ENCODE results near the gene CYLD. TPM values are rescaled to one million over a fixed set of nuclear protein-coding genes. Genes with fewer than 3 reads are reported as not detected.

CYLD gene
- 100 to 1,000 TPM; 235 to 254 TPM for total RNA-seq

- peaks cover 39% of the 10 kb centered on the region for H3K4me1 Mint-ChIP-seq
- ChIA-PET CTCF (interaction anchor here (0.8 to 10.3 kb wide), 13 partner anchors 22 to 717 kb away, joined by 3 to 240 read pairs (median 6); partner anchors contain the start of genes CNEP1R1 and SNX20), POLR2A (interaction anchor here (0.7 to 9.4 kb wide), 21 partner anchors 9 to 717 kb away, joined by 3 to 180 read pairs (median 5); partner anchors contain the start of genes CNEP1R1 and SNX20)
- H3K4me3 Mint-ChIP-seq, result peak within 1 kb of the TSS; percentile 94
- DNase-seq, result peak; percentile 100
- H3K9me3 Mint-ChIP-seq, result no peaks in the 10 kb centered on the region
- no peaks in the 10 kb centered on the region for H3K27me3 Mint-ChIP-seq
- H3K27ac Mint-ChIP-seq, result peak within 1 kb of the TSS; percentile 94
- H3K36me3 Mint-ChIP-seq (ENCODE audit: low read depth), result peaks cover 42% of the 10 kb centered on the region
Observed at GRCh38 chr16:50741781-50742575, at the start of gene CYLD. CYLD (plus strand) TSS chr16:50742086; CDS start chr16:50749699, 7,613 bp downstream.

- ChIA-PET POLR2A (no interaction called here), CTCF (no interaction called here)
- H3K9me3 Mint-ChIP-seq, result no peaks in the 10 kb centered on the region
- DNase-seq, result no peak
- H3K4me1 Mint-ChIP-seq, result peaks cover 54% of the 10 kb centered on the region
- H3K4me3 Mint-ChIP-seq, result peak overlapping the region; percentile 68
- H3K36me3 Mint-ChIP-seq (ENCODE audit: low read depth), result peaks cover 18% of the 10 kb centered on the region
- H3K27ac Mint-ChIP-seq, result peak overlapping the region; percentile 8
- peaks cover 7% of the 10 kb centered on the region for H3K27me3 Mint-ChIP-seq
Observed at GRCh38 chr16:50692644-50692998, 49.3 kb upstream of the CYLD start.

- Mint-ChIP-seq H3K4me1 (peaks cover 59% of the 10 kb centered on the region), H3K4me3 (peak within 1 kb of the TSS; percentile 87), H3K27me3 (peaks cover 7% of the 10 kb centered on the region), H3K27ac (peak within 1 kb of the TSS; percentile 65), H3K9me3 (no peaks in the 10 kb centered on the region), H3K36me3 (ENCODE audit: low read depth) (peaks cover 23% of the 10 kb centered on the region)
- ChIA-PET POLR2A (interaction anchor here (6.8 to 8.1 kb wide), 2 partner anchors 9 to 51 kb away, joined by 93 to 164 read pairs; partner anchors contain the start of genes CYLD and SNX20), CTCF (no interaction called here)
- DNase-seq, result peak; percentile 56
Observed at GRCh38 chr16:50692999-50693781, 48.7 kb upstream of the CYLD start, which contains the start of gene NOD2. NOD2 (plus strand) TSS chr16:50693606; CDS start chr16:50699496, 5,890 bp downstream.

GRCh38 chr16:50694206-50694605 is 47.7 kb upstream of the CYLD start:
- ChIA-PET CTCF (interaction anchor here (0.9 to 1.1 kb wide), 2 partner anchors 9 to 13 kb away, joined by 3 to 4 read pairs; partner anchors contain the start of gene SNX20), POLR2A (interaction anchor here (1.4 to 8.1 kb wide), 3 partner anchors 9 to 50 kb away, joined by 5 to 164 read pairs (median 93); partner anchors contain the start of genes CYLD and SNX20)
- peaks cover 27% of the 10 kb centered on the region for H3K36me3 Mint-ChIP-seq (ENCODE audit: low read depth)
- H3K27ac Mint-ChIP-seq, result peak overlapping the region; percentile 65
- no peak for DNase-seq
- peaks cover 64% of the 10 kb centered on the region for H3K4me1 Mint-ChIP-seq
- no peaks in the 10 kb centered on the region for H3K9me3 Mint-ChIP-seq
- peak overlapping the region; percentile 87 for H3K4me3 Mint-ChIP-seq
- H3K27me3 Mint-ChIP-seq, result peaks cover 4% of the 10 kb centered on the region

GRCh38 chr16:50695017-50696000 is 46.6 kb upstream of the CYLD start:
- peak overlapping the region; percentile 81 for H3K27ac Mint-ChIP-seq
- H3K36me3 Mint-ChIP-seq (ENCODE audit: low read depth), result peaks cover 35% of the 10 kb centered on the region
- H3K9me3 Mint-ChIP-seq, result no peaks in the 10 kb centered on the region
- POLR2A ChIA-PET, result interaction anchor here (1.4 to 8.1 kb wide), 3 partner anchors 8 to 49 kb away, joined by 5 to 164 read pairs (median 93); partner anchors contain the start of genes CYLD and SNX20
- peak overlapping the region; percentile 87 for H3K4me3 Mint-ChIP-seq
- peaks cover 75% of the 10 kb centered on the region for H3K4me1 Mint-ChIP-seq
- CTCF ChIA-PET, result interaction anchor here (0.6 to 1.5 kb wide), 8 partner anchors 10 to 111 kb away, joined by 3 to 5 read pairs (median 4); partner anchors contain the start of gene SNX20
- H3K27me3 Mint-ChIP-seq, result peaks cover 4% of the 10 kb centered on the region
- no peak for DNase-seq

- H3K4me3 Mint-ChIP-seq, result peak overlapping the region; percentile 87
- no peak for DNase-seq
- H3K4me1 Mint-ChIP-seq, result peaks cover 82% of the 10 kb centered on the region
- CTCF ChIA-PET, result interaction anchor here (0.7 to 1.5 kb wide), 10 partner anchors 9 to 110 kb away, joined by 3 to 7 read pairs (median 4); partner anchors contain the start of gene SNX20
- peaks cover 1% of the 10 kb centered on the region for H3K9me3 Mint-ChIP-seq
- peaks cover 44% of the 10 kb centered on the region for H3K36me3 Mint-ChIP-seq (ENCODE audit: low read depth)
- POLR2A ChIA-PET, result interaction anchor here (1.0 to 8.1 kb wide), 5 partner anchors 12 to 68 kb away, joined by 3 to 164 read pairs (median 33); partner anchors contain the start of genes CYLD and SNX20
- H3K27ac Mint-ChIP-seq, result peak overlapping the region; percentile 81
- H3K27me3 Mint-ChIP-seq, result peaks cover 3% of the 10 kb centered on the region
Observed at GRCh38 chr16:50696126-50696525, 45.8 kb upstream of the CYLD start.

- Mint-ChIP-seq H3K4me3 (peak overlapping the region; percentile 87), H3K4me1 (peaks cover 84% of the 10 kb centered on the region), H3K9me3 (peaks cover 4% of the 10 kb centered on the region), H3K27me3 (peaks cover 3% of the 10 kb centered on the region), H3K27ac (peak overlapping the region; percentile 81), H3K36me3 (ENCODE audit: low read depth) (peaks cover 50% of the 10 kb centered on the region)
- DNase-seq, result peak; percentile 84
- ChIA-PET POLR2A (interaction anchor here (1.0 to 8.1 kb wide), 5 partner anchors 13 to 67 kb away, joined by 3 to 164 read pairs (median 33); partner anchors contain the start of genes CYLD and SNX20), CTCF (interaction anchor here (0.7 to 2.0 kb wide), 12 partner anchors 9 to 110 kb away, joined by 3 to 7 read pairs (median 4); partner anchors contain the start of gene SNX20)
Observed at GRCh38 chr16:50696575-50697420, 45.1 kb upstream of the CYLD start.

- POLR2A ChIA-PET, result interaction anchor here (0.8 to 8.1 kb wide), 5 partner anchors 12 to 47 kb away, joined by 3 to 164 read pairs (median 33); partner anchors contain the start of genes CYLD and SNX20
- H3K27me3 Mint-ChIP-seq, result peaks cover under 1% of the 10 kb centered on the region
- CTCF ChIA-PET, result interaction anchor here (0.5 to 3.2 kb wide), 10 partner anchors 10 to 823 kb away, joined by 3 to 23 read pairs (median 4); no protein-coding TSS in a partner anchor
- no peak for DNase-seq
- H3K4me3 Mint-ChIP-seq, result peak overlapping the region; percentile 85
- peaks cover 4% of the 10 kb centered on the region for H3K9me3 Mint-ChIP-seq
- H3K4me1 Mint-ChIP-seq, result peaks cover 82% of the 10 kb centered on the region
- H3K27ac Mint-ChIP-seq, result peak overlapping the region; percentile 81
- peaks cover 54% of the 10 kb centered on the region for H3K36me3 Mint-ChIP-seq (ENCODE audit: low read depth)
Observed at GRCh38 chr16:50697421-50697715, 44.5 kb upstream of the CYLD start.

- H3K4me1 Mint-ChIP-seq, result peaks cover 78% of the 10 kb centered on the region
- DNase-seq, result peak; percentile 53
- POLR2A ChIA-PET, result interaction anchor here (0.8 to 8.1 kb wide), 7 partner anchors 11 to 359 kb away, joined by 3 to 164 read pairs (median 20); partner anchors contain the start of genes CYLD and SNX20
Observed at GRCh38 chr16:50697881-50698767, 43.8 kb upstream of the CYLD start.

More at GRCh38 chr16:50697881-50698767, 43.8 kb upstream of the CYLD start:
- CTCF ChIA-PET, result interaction anchor here (0.5 to 3.2 kb wide), 8 partner anchors 13 to 824 kb away, joined by 3 to 23 read pairs (median 3); partner anchors contain the start of gene SNX20
- Mint-ChIP-seq H3K9me3 (peaks cover 4% of the 10 kb centered on the region), H3K27ac (peak overlapping the region; percentile 81), H3K27me3 (no peaks in the 10 kb centered on the region), H3K36me3 (ENCODE audit: low read depth) (peaks cover 61% of the 10 kb centered on the region), H3K4me3 (peak overlapping the region; percentile 85)

All from activated CD4-positive, alpha-beta memory T cell treated with anti-CD3 and anti-CD28 coated beads, Interleukin-2, amount 10 ng/mL, durations not matched to agents 7 days and 5 days (primary cell).